SK-N-SH (cell line): ENCODE results near the gene ZNF532.

Experiments used
- CTCF ChIP-seq: fragments of 200-600 bp; sonication (generic); IDR thresholded peaks from 2 replicates; pipeline ENCODE4 v1.6.1; 2017; ENCODE audit warnings: antibody characterized with exemption, mild to moderate bottlenecking, moderate library complexity
- EP300 ChIP-seq, 2 experiments: IDR thresholded peaks; 2 replicates each; pipeline versions ENCODE4 v1.4.0 to v1.6.1; 2012; ENCODE audit warnings: borderline replicate concordance in 1 of 2, low read depth in 1 of 2, low read length in 1 of 2
- EZH2phosphoT487 ChIP-seq: fragments of 200-600 bp; sonication (generic); IDR thresholded peaks from 2 replicates; pipeline ENCODE4 v1.6.1; 2017; ENCODE audit warnings: low read depth, mixed run types, mild to moderate bottlenecking, antibody characterized with exemption, moderate library complexity, borderline replicate concordance
- FOXM1 ChIP-seq: IDR thresholded peaks from 2 replicates; pipeline ENCODE4 v1.4.0; 2012; ENCODE audit warnings: low read depth, mild to moderate bottlenecking
- POLR2AphosphoS5 ChIP-seq: IDR thresholded peaks from 2 replicates; pipeline ENCODE4 v1.6.1; 2012; ENCODE audit warnings: low read depth, low read length
- RAD21 ChIP-seq: IDR thresholded peaks from 2 replicates; pipeline ENCODE4 v1.6.1; 2012; ENCODE audit warnings: mild to moderate bottlenecking, low read length
- RXRA ChIP-seq: IDR thresholded peaks from 2 replicates; pipeline ENCODE4 v1.4.0; 2012; ENCODE audit warnings: low read depth, mild to moderate bottlenecking, borderline replicate concordance
- SMC3 ChIP-seq: IDR thresholded peaks from 2 replicates; pipeline ENCODE4 v1.6.1; 2012; ENCODE audit warnings: low read depth, low read length, improper control_type of control experiment
- TAF1 ChIP-seq: IDR thresholded peaks from 2 replicates; pipeline ENCODE4 v1.6.1; 2012; ENCODE audit warnings: low read depth, mild to moderate bottlenecking, low read length, moderate library complexity, borderline replicate concordance
- ZBTB33 ChIP-seq: IDR thresholded peaks from 2 replicates; pipeline ENCODE4 v1.4.0; 2012; ENCODE audit warnings: low read depth, borderline replicate concordance
- TF ChIP-seq, protein P1 (sequence below): IDR thresholded peaks from 2 replicates; pipeline ENCODE4 v1.4.0; 2012; ENCODE audit warnings: low read depth
- TF ChIP-seq, protein P2 (sequence below): IDR thresholded peaks from 2 replicates; pipeline ENCODE4 v1.6.1; 2012; ENCODE audit warnings: mild to moderate bottlenecking, low read depth, low read length, moderate library complexity

DNA sequence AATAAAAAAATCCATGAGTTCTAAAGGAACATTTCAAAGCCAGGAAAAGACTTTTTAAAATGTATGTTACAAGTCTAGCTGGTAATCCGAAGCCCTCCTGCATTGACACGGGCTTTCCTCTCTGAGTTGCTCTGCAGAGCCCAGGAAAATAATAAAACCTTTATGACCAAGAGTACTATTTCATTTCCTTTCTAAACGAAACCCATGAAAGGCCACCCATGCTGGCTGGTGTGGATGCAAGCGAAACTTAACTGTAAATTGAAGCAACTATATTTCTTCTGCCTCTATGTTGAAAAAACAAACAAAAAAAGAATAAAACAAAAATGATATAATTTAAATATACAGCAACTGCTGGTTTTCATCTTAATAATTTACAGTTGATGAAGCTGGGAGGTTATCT, 41.3 kb upstream of the ZNF532 start:
- TF ChIP-seq POLR2AphosphoS5 (no peak), ZBTB33 (no peak), CTCF (no peak), SMC3 (no peak), EP300 (IDR thresholded peaks at IDR 0.05; ENCODE audit: borderline replicate concordance in 1 of 2, low read depth in 1 of 2, low read length in 1 of 2) (no peak), RAD21 (no peak), FOXM1 (no peak), TAF1 (no peak), RXRA (no peak), EZH2phosphoT487 (no peak)
- TF ChIP-seq, protein P1, sequence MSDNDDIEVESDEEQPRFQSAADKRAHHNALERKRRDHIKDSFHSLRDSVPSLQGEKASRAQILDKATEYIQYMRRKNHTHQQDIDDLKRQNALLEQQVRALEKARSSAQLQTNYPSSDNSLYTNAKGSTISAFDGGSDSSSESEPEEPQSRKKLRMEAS, result no peak
- TF ChIP-seq, protein P2, sequence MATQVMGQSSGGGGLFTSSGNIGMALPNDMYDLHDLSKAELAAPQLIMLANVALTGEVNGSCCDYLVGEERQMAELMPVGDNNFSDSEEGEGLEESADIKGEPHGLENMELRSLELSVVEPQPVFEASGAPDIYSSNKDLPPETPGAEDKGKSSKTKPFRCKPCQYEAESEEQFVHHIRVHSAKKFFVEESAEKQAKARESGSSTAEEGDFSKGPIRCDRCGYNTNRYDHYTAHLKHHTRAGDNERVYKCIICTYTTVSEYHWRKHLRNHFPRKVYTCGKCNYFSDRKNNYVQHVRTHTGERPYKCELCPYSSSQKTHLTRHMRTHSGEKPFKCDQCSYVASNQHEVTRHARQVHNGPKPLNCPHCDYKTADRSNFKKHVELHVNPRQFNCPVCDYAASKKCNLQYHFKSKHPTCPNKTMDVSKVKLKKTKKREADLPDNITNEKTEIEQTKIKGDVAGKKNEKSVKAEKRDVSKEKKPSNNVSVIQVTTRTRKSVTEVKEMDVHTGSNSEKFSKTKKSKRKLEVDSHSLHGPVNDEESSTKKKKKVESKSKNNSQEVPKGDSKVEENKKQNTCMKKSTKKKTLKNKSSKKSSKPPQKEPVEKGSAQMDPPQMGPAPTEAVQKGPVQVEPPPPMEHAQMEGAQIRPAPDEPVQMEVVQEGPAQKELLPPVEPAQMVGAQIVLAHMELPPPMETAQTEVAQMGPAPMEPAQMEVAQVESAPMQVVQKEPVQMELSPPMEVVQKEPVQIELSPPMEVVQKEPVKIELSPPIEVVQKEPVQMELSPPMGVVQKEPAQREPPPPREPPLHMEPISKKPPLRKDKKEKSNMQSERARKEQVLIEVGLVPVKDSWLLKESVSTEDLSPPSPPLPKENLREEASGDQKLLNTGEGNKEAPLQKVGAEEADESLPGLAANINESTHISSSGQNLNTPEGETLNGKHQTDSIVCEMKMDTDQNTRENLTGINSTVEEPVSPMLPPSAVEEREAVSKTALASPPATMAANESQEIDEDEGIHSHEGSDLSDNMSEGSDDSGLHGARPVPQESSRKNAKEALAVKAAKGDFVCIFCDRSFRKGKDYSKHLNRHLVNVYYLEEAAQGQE, result no peak
